ENCODE measurements around the gene STK40. TPM values are rescaled to one million over a fixed set of nuclear protein-coding genes. Genes with fewer than 3 reads are reported as not detected.

The STK40 gene
- total RNA-seq (2022; extraction: Qiagen RNA extraction; ENCODE audit: low read depth), result 8.6 to 13.0 TPM (median 10.5 TPM) in 5 replicates

GRCh38 chr1:36385410-36386264, at the start of gene STK40:
Gene STK40, minus strand, starts transcription at chr1:36385924. Its CDS starts 24,592 bp downstream, at chr1:36361332.

GRCh38 chr1:36397378-36398230, 11.9 kb upstream of the STK40 start, which contains the start of gene LSM10:
Gene LSM10, minus strand, starts transcription at chr1:36397908. Its CDS starts 3,779 bp downstream, at chr1:36394129.

GRCh38 chr1:36323636-36324352, 61.9 kb downstream of the STK40 start, which contains the start of gene EVA1B:
Gene EVA1B, minus strand, starts transcription at chr1:36323645. Its CDS starts 608 bp downstream, at chr1:36323037.

GRCh38 chr1:36306210-36306901, 79.4 kb downstream of the STK40 start, which contains the start of gene SH3D21:
Gene SH3D21, plus strand, starts transcription at chr1:36306368. Its CDS starts 53 bp downstream, at chr1:36306421.

Other genes with a start within 250 kb of the STK40 start
- gene TRAPPC3, start 236.4 kb downstream of the STK40 start, total RNA-seq (2022; extraction: Qiagen RNA extraction; ENCODE audit: low read depth), result 75.2 to 90.1 TPM (median 78.4 TPM) in 5 replicates
- gene MAP7D1, start 229.8 kb downstream of the STK40 start, total RNA-seq (2022; extraction: Qiagen RNA extraction; ENCODE audit: low read depth), result 103 to 127 TPM (median 117 TPM) in 5 replicates
- 51.2 to 74.6 TPM (median 57.1 TPM) in 5 replicates for gene THRAP3, start 161.5 kb downstream of the STK40 start, total RNA-seq (2022; extraction: Qiagen RNA extraction; ENCODE audit: low read depth)
- 1.3 to 3.0 TPM (median 2.1 TPM) in 5 replicates for gene SH3D21, start 79.6 kb downstream of the STK40 start, total RNA-seq (2022; extraction: Qiagen RNA extraction; ENCODE audit: low read depth)
- gene EVA1B, start 62.3 kb downstream of the STK40 start, total RNA-seq (2022; extraction: Qiagen RNA extraction; ENCODE audit: low read depth), result 8.1 to 22.3 TPM (median 18.3 TPM) in 5 replicates
- 32.4 to 51.2 TPM (median 46.8 TPM) in 5 replicates for gene LSM10, start 12.0 kb upstream of the STK40 start, total RNA-seq (2022; extraction: Qiagen RNA extraction; ENCODE audit: low read depth)
- gene OSCP1, start 64.5 kb upstream of the STK40 start, total RNA-seq (2022; extraction: Qiagen RNA extraction; ENCODE audit: low read depth), result 5.0 to 8.1 TPM (median 6.1 TPM) in 5 replicates
- 72.8 to 87.6 TPM (median 84.6 TPM) in 5 replicates for gene MRPS15, start 78.5 kb upstream of the STK40 start, total RNA-seq (2022; extraction: Qiagen RNA extraction; ENCODE audit: low read depth)
- not detected in 5 replicates for gene CSF3R, start 97.0 kb upstream of the STK40 start, total RNA-seq (2022; extraction: Qiagen RNA extraction; ENCODE audit: low read depth)

Measured in A549 treated with CpdA at 1 μM for 4 hours (cell line).